Osteoblast (primary cell): Measurements from ENCODE around the gene GRB14. TPM values are rescaled to one million over a fixed set of nuclear protein-coding genes. Genes with fewer than 3 reads are reported as not detected.

Experiments used
- DNase-seq: peaks from one replicate; pipeline ENCODE4 v3.0.0; 2011; ENCODE audit warnings: low spot score, mixed read lengths; ENCODE audit not compliant: insufficient read length; ENCODE audit errors: missing footprints
- H2AFZ ChIP-seq: 2 replicates; pipeline ENCODE4 v1.6.0; 2011; ENCODE audit warnings: mild to moderate bottlenecking, low read length
- H3K27ac ChIP-seq: 2 replicates; pipeline ENCODE4 v1.5.1; 2011; ENCODE audit warnings: mild to moderate bottlenecking, low read depth, low read length, moderate library complexity
- H3K27me3 ChIP-seq: 2 replicates; pipeline ENCODE4 v1.6.0; 2012; ENCODE audit warnings: mild to moderate bottlenecking, control low read depth, inconsistent platforms, low read length, moderate library complexity; ENCODE audit not compliant: insufficient read depth
- H3K36me3 ChIP-seq: 2 replicates; pipeline ENCODE4 v1.5.1; 2011; ENCODE audit warnings: mild to moderate bottlenecking, low read length, control low read depth, moderate library complexity; ENCODE audit not compliant: insufficient read depth
- H3K4me1 ChIP-seq: 2 replicates; pipeline ENCODE4 v1.5.1; 2011; ENCODE audit warnings: mild to moderate bottlenecking, low read length, control low read depth, moderate library complexity; ENCODE audit not compliant: insufficient read depth
- H3K4me2 ChIP-seq: 2 replicates; pipeline ENCODE4 v1.6.0; 2011; ENCODE audit warnings: mild to moderate bottlenecking, low read length; ENCODE audit not compliant: insufficient read depth
- H3K4me3 ChIP-seq: fragments of 200-600 bp; sonication (generic); 3 replicates; pipeline ENCODE4 v1.5.1; 2012; ENCODE audit warnings: mild to moderate bottlenecking, low read length, inconsistent platforms; ENCODE audit not compliant: insufficient read depth
- H3K79me2 ChIP-seq: 2 replicates; pipeline ENCODE4 v1.6.0; 2012; ENCODE audit warnings: mild to moderate bottlenecking, low read length, control low read depth, inconsistent platforms; ENCODE audit not compliant: insufficient read depth
- H3K9me3 ChIP-seq: 2 replicates; pipeline ENCODE4 v1.5.1; 2011; ENCODE audit warnings: low read depth, low read length, control low read depth
- H4K20me1 ChIP-seq: 2 replicates; pipeline ENCODE4 v1.6.0; 2012; ENCODE audit warnings: mild to moderate bottlenecking, low read length, control low read depth; ENCODE audit not compliant: insufficient read depth
- CTCF ChIP-seq: IDR thresholded peaks from 2 replicates; pipeline ENCODE4 v1.5.1; 2011; ENCODE audit warnings: mild to moderate bottlenecking, low read depth, low read length, moderate library complexity; ENCODE audit errors: extremely low read depth
- total RNA-seq: library from RNA; depleted of rRNA; stranded (reverse); fragments of >200 nt; gene quantifications from 2 replicates; pipeline ENCODE4 v1.2.3, GENCODE V29; 2012

GRB14 gene
- total RNA-seq, 1 donor = 0.72 TPM

- Histone ChIP-seq H3K79me2 (no peaks in the 10 kb centered on the region), H3K27ac (no peak overlapping the region), H4K20me1 (no peaks in the 10 kb centered on the region), H3K27me3 (no peaks in the 10 kb centered on the region), H3K4me1 (no peaks in the 10 kb centered on the region), H3K36me3 (no peaks in the 10 kb centered on the region), H3K4me2 (no peak overlapping the region), H3K9me3 (no peaks in the 10 kb centered on the region), H3K4me3 (no peak overlapping the region), H2AFZ (no peak overlapping the region)
- DNase-seq = no peak
- TF ChIP-seq CTCF = no peak
Measured at GRCh38 chr2:164530464-164530863, 90.8 kb downstream of the GRB14 start.

GRCh38 chr2:164523726-164524125 lies 97.6 kb downstream of the GRB14 start:
- H3K9me3 ChIP-seq = no peaks in the 10 kb centered on the region
- H4K20me1 ChIP-seq = no peaks in the 10 kb centered on the region
- no peaks in the 10 kb centered on the region for H3K27me3 ChIP-seq
- no peaks in the 10 kb centered on the region for H3K36me3 ChIP-seq
- DNase-seq = no peak
- no peak overlapping the region for H2AFZ ChIP-seq
- H3K4me3 ChIP-seq = no peak overlapping the region
- TF ChIP-seq CTCF = no peak
- no peaks in the 10 kb centered on the region for H3K79me2 ChIP-seq
- no peak overlapping the region for H3K4me2 ChIP-seq
- H3K4me1 ChIP-seq = peaks cover 7% of the 10 kb centered on the region
- H3K27ac ChIP-seq = no peak overlapping the region

- Histone ChIP-seq H3K27ac (no peak overlapping the region), H2AFZ (no peak overlapping the region), H4K20me1 (no peaks in the 10 kb centered on the region), H3K79me2 (no peaks in the 10 kb centered on the region), H3K27me3 (no peaks in the 10 kb centered on the region), H3K4me3 (no peak overlapping the region), H3K4me2 (no peak overlapping the region), H3K36me3 (no peaks in the 10 kb centered on the region), H3K9me3 (no peaks in the 10 kb centered on the region), H3K4me1 (peaks cover 7% of the 10 kb centered on the region)
- DNase-seq = no peak
- TF ChIP-seq CTCF = no peak
Measured at GRCh38 chr2:164523009-164523408, 98.3 kb downstream of the GRB14 start.

GRCh38 chr2:164522561-164522981 lies 98.7 kb downstream of the GRB14 start:
- no peak overlapping the region for H3K4me2 ChIP-seq
- H3K27ac ChIP-seq = no peak overlapping the region
- no peak for DNase-seq

More at GRCh38 chr2:164522561-164522981, 98.7 kb downstream of the GRB14 start:
- Histone ChIP-seq H3K4me1 (peaks cover 7% of the 10 kb centered on the region), H3K79me2 (no peaks in the 10 kb centered on the region), H3K4me3 (no peak overlapping the region), H3K9me3 (no peaks in the 10 kb centered on the region), H3K27me3 (no peaks in the 10 kb centered on the region), H2AFZ (no peak overlapping the region), H3K36me3 (no peaks in the 10 kb centered on the region), H4K20me1 (no peaks in the 10 kb centered on the region)
- no peak for TF ChIP-seq CTCF
